SK-N-SH treated with all-trans-retinoic acid at 6 μM for 48 hours (cell line): ENCODE results near the gene HGS.

Experiments
- ATAC-seq: fragments of 200-7000 bp; cut with Tn5 transposase; 3 replicates; pipeline ENCODE4 v1.9.1; 2020; ENCODE audit warnings: mild to moderate bottlenecking, moderate library complexity
- ARNTL ChIP-seq: fragments of 450-650 bp; formaldehyde crosslinking; IDR thresholded peaks from 2 replicates; pipeline ENCODE4 v1.5.0; 2020; ENCODE audit warnings: low read depth, mild to moderate bottlenecking, moderate library complexity, borderline replicate concordance
- BACH2 ChIP-seq: fragments of 250-450 bp; sonication (Bioruptor Pico); IDR thresholded peaks from 2 replicates; pipeline ENCODE4 v1.9.0; 2021; ENCODE audit warnings: mild to moderate bottlenecking, borderline replicate concordance
- CREB5 ChIP-seq: fragments of 250-450 bp; sonication (Bioruptor Pico); IDR thresholded peaks from 2 replicates; pipeline ENCODE4 v1.5.1; 2020; ENCODE audit warnings: low read depth, mild to moderate bottlenecking, moderate library complexity
- ESRRG ChIP-seq: fragments of 250-450 bp; sonication (Bioruptor Pico); IDR thresholded peaks from 2 replicates; pipeline ENCODE4 v1.6.1; 2021; ENCODE audit warnings: mild to moderate bottlenecking
- GLIS3 ChIP-seq: fragments of 250-450 bp; sonication (Bioruptor Pico); IDR thresholded peaks from 2 replicates; pipeline ENCODE4 v1.5.0; 2020; ENCODE audit warnings: mild to moderate bottlenecking, moderate library complexity
- ISL1 ChIP-seq: fragments of 250-450 bp; sonication (Bioruptor Pico); IDR thresholded peaks from 2 replicates; pipeline ENCODE4 v2.1.2; 2022; ENCODE audit warnings: mild to moderate bottlenecking, moderate library complexity
- OSR1 ChIP-seq: fragments of 250-450 bp; sonication (Bioruptor Pico); IDR thresholded peaks from 2 replicates; pipeline ENCODE4 v1.8.0; 2022; ENCODE audit warnings: moderate library complexity, mild to moderate bottlenecking, inconsistent platforms
- PATZ1 ChIP-seq: fragments of 250-450 bp; sonication (Bioruptor Pico); IDR thresholded peaks from 2 replicates; pipeline ENCODE4 v1.8.0; 2020; ENCODE audit warnings: mild to moderate bottlenecking, moderate library complexity, borderline replicate concordance
- PPARA ChIP-seq: fragments of 250-450 bp; sonication (Bioruptor Pico); IDR thresholded peaks from 2 replicates; pipeline ENCODE4 v1.5.0; 2020; ENCODE audit warnings: mild to moderate bottlenecking, borderline replicate concordance
- RARB ChIP-seq: fragments of 250-450 bp; sonication (Bioruptor Pico); IDR thresholded peaks from 2 replicates; pipeline ENCODE4 v1.8.0; 2021; ENCODE audit warnings: mild to moderate bottlenecking, moderate library complexity
- SNAI2 ChIP-seq: fragments of 250-450 bp; sonication (Bioruptor Pico); IDR thresholded peaks from 2 replicates; pipeline ENCODE4 v1.5.0; 2020; ENCODE audit warnings: mild to moderate bottlenecking, moderate library complexity
- TCF4 ChIP-seq: fragments of 250-450 bp; sonication (Bioruptor Pico); IDR thresholded peaks from 2 replicates; pipeline ENCODE4 v1.8.0; 2021; ENCODE audit warnings: mild to moderate bottlenecking, moderate library complexity, borderline replicate concordance
- TOX ChIP-seq: fragments of 250-450 bp; sonication (Bioruptor Pico); IDR thresholded peaks from 2 replicates; pipeline ENCODE4 v1.8.0; 2021; ENCODE audit warnings: mild to moderate bottlenecking, moderate library complexity, borderline replicate concordance
- ZC3H10 ChIP-seq: fragments of 250-450 bp; sonication (Bioruptor Pico); IDR thresholded peaks from 2 replicates; pipeline ENCODE4 v1.5.1; 2021; ENCODE audit warnings: mild to moderate bottlenecking, moderate library complexity
- ZFP3 ChIP-seq: fragments of 250-450 bp; sonication (Bioruptor Pico); IDR thresholded peaks from 2 replicates; pipeline ENCODE4 v1.5.0; 2020; ENCODE audit warnings: mild to moderate bottlenecking, moderate library complexity
- ZNF565 ChIP-seq: fragments of 450-650 bp; formaldehyde crosslinking; conservative IDR thresholded peaks from 2 replicates; pipeline ENCODE4 v1.5.0; 2020; ENCODE audit warnings: low read depth, mild to moderate bottlenecking, moderate library complexity
- ZNF70 ChIP-seq: fragments of 450-650 bp; formaldehyde crosslinking; IDR thresholded peaks from 2 replicates; pipeline ENCODE4 v1.5.0; 2020; ENCODE audit warnings: mild to moderate bottlenecking, moderate library complexity
- ZNF8 ChIP-seq: fragments of 450-650 bp; formaldehyde crosslinking; IDR thresholded peaks from 2 replicates; pipeline ENCODE4 v1.5.0; 2020; ENCODE audit warnings: mild to moderate bottlenecking, moderate library complexity
- TF ChIP-seq, protein P1 (sequence below): fragments of 250-450 bp; sonication (Bioruptor Pico); IDR thresholded peaks from 2 replicates; pipeline ENCODE4 v1.5.1; 2021; ENCODE audit warnings: mild to moderate bottlenecking, moderate library complexity
- TF ChIP-seq, protein P2 (sequence below): fragments of 250-450 bp; sonication (Bioruptor Pico); IDR thresholded peaks from 2 replicates; pipeline ENCODE4 v1.5.0; 2020; ENCODE audit warnings: mild to moderate bottlenecking, moderate library complexity

The HGS gene

GRCh38 chr17:81638683-81639082 lies 45.1 kb upstream of the HGS start (continued):
- TF ChIP-seq, protein P1, sequence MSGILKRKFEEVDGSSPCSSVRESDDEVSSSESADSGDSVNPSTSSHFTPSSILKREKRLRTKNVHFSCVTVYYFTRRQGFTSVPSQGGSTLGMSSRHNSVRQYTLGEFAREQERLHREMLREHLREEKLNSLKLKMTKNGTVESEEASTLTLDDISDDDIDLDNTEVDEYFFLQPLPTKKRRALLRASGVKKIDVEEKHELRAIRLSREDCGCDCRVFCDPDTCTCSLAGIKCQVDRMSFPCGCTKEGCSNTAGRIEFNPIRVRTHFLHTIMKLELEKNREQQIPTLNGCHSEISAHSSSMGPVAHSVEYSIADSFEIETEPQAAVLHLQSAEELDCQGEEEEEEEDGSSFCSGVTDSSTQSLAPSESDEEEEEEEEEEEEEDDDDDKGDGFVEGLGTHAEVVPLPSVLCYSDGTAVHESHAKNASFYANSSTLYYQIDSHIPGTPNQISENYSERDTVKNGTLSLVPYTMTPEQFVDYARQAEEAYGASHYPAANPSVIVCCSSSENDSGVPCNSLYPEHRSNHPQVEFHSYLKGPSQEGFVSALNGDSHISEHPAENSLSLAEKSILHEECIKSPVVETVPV (CRISPR knock-in tag): no peak
- TF ChIP-seq ZC3H10 (CRISPR knock-in tag) (no peak), PATZ1 (no peak), SNAI2 (no peak), ZFP3 (no peak), ZNF8 (no peak)

DNA sequence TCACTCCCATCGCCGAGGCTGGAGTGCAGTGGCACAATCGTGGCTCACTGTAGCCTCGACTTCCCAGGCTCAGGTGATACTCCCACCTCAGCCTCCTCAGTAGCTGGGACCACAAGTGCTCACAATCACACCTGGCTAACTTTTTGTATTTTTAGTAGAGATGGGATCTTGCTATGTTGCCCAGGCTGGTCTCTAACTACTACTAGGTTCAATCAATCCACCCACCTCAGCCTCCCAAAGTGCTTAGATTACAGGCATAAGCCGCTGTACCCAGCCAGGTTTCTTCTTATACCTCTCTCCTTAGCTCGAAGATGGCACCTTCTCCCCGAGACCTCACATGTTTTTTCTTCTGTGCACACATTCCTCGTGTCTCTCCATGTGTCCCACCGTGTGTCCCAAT lies 43.8 kb upstream of the HGS start:
- no peak for TF ChIP-seq ZFP3
- TF ChIP-seq ZNF70 (CRISPR knock-in tag): no peak
- ATAC-seq: no peak

GRCh38 chr17:81641825-81642489 lies 41.9 kb upstream of the HGS start:
- TF ChIP-seq PPARA (CRISPR knock-in tag) (no peak), OSR1 (CRISPR knock-in tag) (no peak), ZNF70 (CRISPR knock-in tag) (no peak), ZFP3 (no peak), ARNTL (CRISPR knock-in tag) (no peak), ZC3H10 (CRISPR knock-in tag) (no peak), RARB (CRISPR knock-in tag) (no peak), CREB5 (CRISPR knock-in tag) (no peak), TOX (CRISPR knock-in tag) (no peak), GLIS3 (CRISPR knock-in tag) (no peak), PATZ1 (no peak), TCF4 (no peak), ISL1 (CRISPR knock-in tag) (no peak), ESRRG (CRISPR knock-in tag) (no peak), BACH2 (CRISPR knock-in tag) (no peak), ZNF565 (CRISPR knock-in tag) (no peak)
- TF ChIP-seq, protein P1 (CRISPR knock-in tag): no peak
- TF ChIP-seq, protein P2, sequence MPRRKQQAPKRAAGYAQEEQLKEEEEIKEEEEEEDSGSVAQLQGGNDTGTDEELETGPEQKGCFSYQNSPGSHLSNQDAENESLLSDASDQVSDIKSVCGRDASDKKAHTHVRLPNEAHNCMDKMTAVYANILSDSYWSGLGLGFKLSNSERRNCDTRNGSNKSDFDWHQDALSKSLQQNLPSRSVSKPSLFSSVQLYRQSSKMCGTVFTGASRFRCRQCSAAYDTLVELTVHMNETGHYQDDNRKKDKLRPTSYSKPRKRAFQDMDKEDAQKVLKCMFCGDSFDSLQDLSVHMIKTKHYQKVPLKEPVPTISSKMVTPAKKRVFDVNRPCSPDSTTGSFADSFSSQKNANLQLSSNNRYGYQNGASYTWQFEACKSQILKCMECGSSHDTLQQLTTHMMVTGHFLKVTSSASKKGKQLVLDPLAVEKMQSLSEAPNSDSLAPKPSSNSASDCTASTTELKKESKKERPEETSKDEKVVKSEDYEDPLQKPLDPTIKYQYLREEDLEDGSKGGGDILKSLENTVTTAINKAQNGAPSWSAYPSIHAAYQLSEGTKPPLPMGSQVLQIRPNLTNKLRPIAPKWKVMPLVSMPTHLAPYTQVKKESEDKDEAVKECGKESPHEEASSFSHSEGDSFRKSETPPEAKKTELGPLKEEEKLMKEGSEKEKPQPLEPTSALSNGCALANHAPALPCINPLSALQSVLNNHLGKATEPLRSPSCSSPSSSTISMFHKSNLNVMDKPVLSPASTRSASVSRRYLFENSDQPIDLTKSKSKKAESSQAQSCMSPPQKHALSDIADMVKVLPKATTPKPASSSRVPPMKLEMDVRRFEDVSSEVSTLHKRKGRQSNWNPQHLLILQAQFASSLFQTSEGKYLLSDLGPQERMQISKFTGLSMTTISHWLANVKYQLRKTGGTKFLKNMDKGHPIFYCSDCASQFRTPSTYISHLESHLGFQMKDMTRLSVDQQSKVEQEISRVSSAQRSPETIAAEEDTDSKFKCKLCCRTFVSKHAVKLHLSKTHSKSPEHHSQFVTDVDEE (CRISPR knock-in tag): no peak
- TF ChIP-seq, all 23 proteins: peak for 0
- peak; percentile 90 for ATAC-seq
